COLO668 (cell line): Measurements from ENCODE around the gene RELN.

Experiments
- DNase-seq: peaks from one replicate; lab custom pipeline; 2025; ENCODE audit not compliant: unreplicated experiment; lab: John Stamatoyannopoulos, UW

Gene RELN

DNA sequence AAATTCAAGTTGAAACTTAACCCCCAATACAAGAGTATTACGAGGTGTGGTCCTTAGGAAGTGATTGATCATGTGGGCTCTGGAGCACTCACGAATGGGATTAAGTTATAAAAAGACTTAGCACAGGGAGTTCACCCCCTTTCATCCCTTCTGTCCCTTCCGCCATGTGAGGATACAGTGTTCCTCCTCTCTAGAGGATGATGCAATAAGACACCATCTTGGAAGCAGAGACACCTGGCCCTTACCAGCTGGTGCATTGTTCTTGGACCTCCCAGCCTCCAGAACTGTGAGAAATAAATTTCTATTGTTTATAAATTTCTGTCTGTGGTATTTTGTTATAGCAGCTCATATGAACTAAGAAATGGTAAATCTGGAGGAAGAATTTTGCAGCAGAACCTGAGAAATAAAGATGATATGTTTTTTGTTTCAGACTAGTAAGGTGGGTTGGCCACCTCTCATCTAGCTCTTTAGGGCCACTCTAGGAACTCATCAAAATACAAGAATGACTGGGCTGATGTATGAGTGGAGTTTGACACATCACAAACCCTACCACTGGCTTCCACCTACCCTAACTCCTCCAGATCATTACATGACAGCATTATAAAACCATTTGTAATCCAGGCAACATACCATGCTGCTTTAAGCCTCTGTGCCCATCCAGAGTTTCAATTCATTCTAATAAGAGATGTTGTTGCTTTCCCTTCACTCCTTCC, 565.8 kb downstream of the RELN start:
- no peak for DNase-seq
